Endodermal cell (in vitro differentiated cells): ENCODE data around the gene SLC2A8. TPM values are rescaled to one million over a fixed set of nuclear protein-coding genes. Genes with fewer than 3 reads are reported as not detected.

Source experiments
- DNase-seq: peaks from one replicate; pipeline ENCODE4 v3.0.0-alpha.2; 2017
- H3K27ac ChIP-seq: 2 replicates; pipeline ENCODE4 v1.5.1; 2013; ENCODE audit warnings: mild to moderate bottlenecking, low read depth, low read length, moderate library complexity
- H3K27me3 ChIP-seq: 2 replicates; pipeline ENCODE4 v1.6.1; 2013; ENCODE audit warnings: mild to moderate bottlenecking, low read length, moderate library complexity; ENCODE audit not compliant: insufficient read depth, control insufficient read depth, poor library complexity, severe bottlenecking
- H3K36me3 ChIP-seq: 2 replicates; pipeline ENCODE4 v1.7.0; 2013; ENCODE audit warnings: mild to moderate bottlenecking, low read length, moderate library complexity; ENCODE audit not compliant: control insufficient read depth, insufficient read depth
- H3K4me1 ChIP-seq: one replicate; pipeline ENCODE4 v1.7.0; 2013; ENCODE audit warnings: low read length; ENCODE audit not compliant: control insufficient read depth, insufficient read depth
- H3K4me3 ChIP-seq: 2 replicates; pipeline ENCODE4 v1.5.1; 2013; ENCODE audit warnings: mild to moderate bottlenecking, low read length, moderate library complexity
- H3K9ac ChIP-seq: 2 replicates; pipeline ENCODE4 v1.6.1; 2013; ENCODE audit warnings: mild to moderate bottlenecking, low read length, moderate library complexity; ENCODE audit not compliant: poor library complexity, severe bottlenecking; ENCODE audit errors: extremely low read depth
- H3K9me3 ChIP-seq: 2 replicates; pipeline ENCODE4 v1.6.1; 2013; ENCODE audit warnings: mild to moderate bottlenecking, low read length, moderate library complexity; ENCODE audit not compliant: control insufficient read depth
- H3K27ac Mint-ChIP-seq: 2 replicates; pipeline ENCODE4 v1.8.0; 2020; ENCODE audit warnings: mixed read lengths
- H3K27me3 Mint-ChIP-seq: 2 replicates; pipeline ENCODE4 v1.8.0; 2021; ENCODE audit warnings: mild to moderate bottlenecking, mixed read lengths; ENCODE audit not compliant: insufficient read depth
- H3K36me3 Mint-ChIP-seq: 2 replicates; pipeline ENCODE4 v1.8.0; 2020; ENCODE audit warnings: low read depth, mixed read lengths
- H3K4me1 Mint-ChIP-seq: 2 replicates; pipeline ENCODE4 v1.8.0; 2020; ENCODE audit warnings: mixed read lengths
- H3K4me3 Mint-ChIP-seq: 2 replicates; pipeline ENCODE4 v1.8.0; 2020; ENCODE audit warnings: mild to moderate bottlenecking, moderate library complexity, mixed read lengths
- H3K9me3 Mint-ChIP-seq: 2 replicates; pipeline ENCODE4 v1.8.0; 2020; ENCODE audit warnings: mild to moderate bottlenecking, mixed read lengths
- CTCF ChIP-seq: fragments of 200-600 bp; sonication (generic); conservative IDR thresholded peaks from 2 replicates; pipeline ENCODE4 v1.5.0; 2021; ENCODE audit warnings: antibody characterized with exemption, mild to moderate bottlenecking
- WGBS, 2 experiments: methylation state at CpG; one replicate each; pipeline versions ENCODE4 v1.1.5 to v1.1.7; 2013; ENCODE audit warnings: missing lambda C conversion rate in 2 of 2, mixed read lengths in 1 of 2; ENCODE audit not compliant: insufficient coverage in 1 of 2, insufficient read length in 1 of 2; 5-methylcytosine and 5-hydroxymethylcytosine counted together
- total RNA-seq, 2 donors: library from RNA; stranded (reverse); fragmentation: NEBNext Ultra II Directional in 1 of 2; extraction: Animal tissue kit (Norgen Biotek cat#: 25700) in 1 of 2; gene quantifications; 2 replicates in 1 of 2; 3 replicates in 1 of 2; pipeline ENCODE4 v1.2.1, GENCODE V29; 2021

Gene SLC2A8
- total RNA-seq, 2 donors from 2014 or later = 33.6 to 40.3 TPM

GRCh38 chr9:127398275-127398647 is 1.3 kb downstream of the SLC2A8 start:
- no peak for TF ChIP-seq CTCF
- H3K36me3 Mint-ChIP-seq = peaks cover 6% of the 10 kb centered on the region
- WGBS, 2 experiments = 57 to 68% methylated on average over 4 to 5 of the region's 5 CpGs
- Histone ChIP-seq H3K9ac (peak overlapping the region; percentile 32), H3K4me3 (peak overlapping the region; percentile 81), H3K36me3 (peaks cover 22% of the 10 kb centered on the region), H3K9me3 (no peaks in the 10 kb centered on the region), H3K27ac (no peak overlapping the region), H3K4me1 (peaks cover 9% of the 10 kb centered on the region), H3K27me3 (no peaks in the 10 kb centered on the region)
- peak overlapping the region; percentile 70 for H3K4me3 Mint-ChIP-seq
- no peaks in the 10 kb centered on the region for H3K9me3 Mint-ChIP-seq
- peaks cover 5% of the 10 kb centered on the region for H3K27me3 Mint-ChIP-seq
- peaks cover 26% of the 10 kb centered on the region for H3K4me1 Mint-ChIP-seq
- H3K27ac Mint-ChIP-seq = peak overlapping the region; percentile 44
- DNase-seq = no peak

- Mint-ChIP-seq H3K27ac (no peak overlapping the region), H3K27me3 (peaks cover 5% of the 10 kb centered on the region), H3K4me1 (peaks cover 21% of the 10 kb centered on the region), H3K9me3 (no peaks in the 10 kb centered on the region), H3K36me3 (peaks cover 6% of the 10 kb centered on the region), H3K4me3 (peak overlapping the region; percentile 70)
- TF ChIP-seq CTCF = no peak
- peaks cover 9% of the 10 kb centered on the region for H3K4me1 ChIP-seq
- WGBS, 2 experiments = 96 to 97% methylated on average over 12 to 13 of the region's 13 CpGs
- no peak overlapping the region for H3K27ac ChIP-seq
- no peaks in the 10 kb centered on the region for H3K9me3 ChIP-seq
- no peak for DNase-seq
- no peaks in the 10 kb centered on the region for H3K27me3 ChIP-seq
- H3K9ac ChIP-seq = no peak overlapping the region
- peak overlapping the region; percentile 81 for H3K4me3 ChIP-seq
- peaks cover 22% of the 10 kb centered on the region for H3K36me3 ChIP-seq
These were observed 1.9 kb downstream of the SLC2A8 start for GRCh38 chr9:127398715-127399400.

- DNase-seq = no peak
- H3K4me1 Mint-ChIP-seq = peaks cover 20% of the 10 kb centered on the region
- TF ChIP-seq CTCF = no peak
- peaks cover 9% of the 10 kb centered on the region for H3K4me1 ChIP-seq
- H3K36me3 ChIP-seq = peaks cover 26% of the 10 kb centered on the region
- H3K9me3 ChIP-seq = no peaks in the 10 kb centered on the region
- 94 to 99% methylated on average over 10 to 14 of the region's 14 CpGs for WGBS, 2 experiments
- no peak overlapping the region for H3K9ac ChIP-seq
- no peaks in the 10 kb centered on the region for H3K27me3 ChIP-seq
- no peaks in the 10 kb centered on the region for H3K9me3 Mint-ChIP-seq
- H3K27ac ChIP-seq = no peak overlapping the region
- H3K27ac Mint-ChIP-seq = no peak overlapping the region
- peaks cover 6% of the 10 kb centered on the region for H3K36me3 Mint-ChIP-seq
- H3K4me3 ChIP-seq = no peak overlapping the region
- H3K4me3 Mint-ChIP-seq = no peak overlapping the region
- peaks cover 5% of the 10 kb centered on the region for H3K27me3 Mint-ChIP-seq
These were observed 2.8 kb downstream of the SLC2A8 start for GRCh38 chr9:127399736-127400269.
